Ascending aorta (tissue), 2 donors: Measurements from ENCODE around the gene LMO3. TPM values are rescaled to one million over a fixed set of nuclear protein-coding genes. Genes with fewer than 3 reads are reported as not detected.

Experiments
- DNase-seq, 2 donors: peaks; one replicate each; pipeline ENCODE4 v3.0.0-alpha.2; 2019; ENCODE audit warnings: low spot score in 2 of 2
- H3K27ac ChIP-seq, 2 donors: fragments of 200-600 bp; sonication (generic); one replicate each; pipeline ENCODE4 v1.5.1; 2016 to 2017; ENCODE audit warnings: mild to moderate bottlenecking in 1 of 2
- H3K27me3 ChIP-seq: fragments of 200-600 bp; sonication (generic); one replicate; pipeline ENCODE4 v1.5.1; 2017
- H3K36me3 ChIP-seq, 2 donors: fragments of 200-600 bp; sonication (generic); one replicate each; pipeline ENCODE4 v1.5.1; 2016
- H3K4me1 ChIP-seq, 2 donors: fragments of 200-600 bp; sonication (generic); one replicate each; pipeline ENCODE4 v1.5.1; 2016 to 2017; ENCODE audit warnings: mild to moderate bottlenecking in 1 of 2
- H3K4me3 ChIP-seq, 2 donors: fragments of 200-600 bp; sonication (generic); one replicate each; pipeline ENCODE4 v1.5.1; 2016 to 2017; ENCODE audit warnings: mild to moderate bottlenecking in 1 of 2
- H3K9me3 ChIP-seq, 2 donors: fragments of 200-600 bp; sonication (generic); one replicate each; pipeline ENCODE4 v1.5.1; 2016
- intact Hi-C: fragments of 100-400 bp; cut with DNase I; formaldehyde crosslinking; loops from one replicate; pipeline ENCODE4 v1.15.1; 2023
- total RNA-seq: library from RNA; depleted of rRNA; stranded (reverse); fragments of >200 nt; gene quantifications from one replicate; pipeline ENCODE4 v1.1.0, GENCODE V29; 2016
- TF ChIP-seq, protein P1 (sequence below), 3 experiments: fragments of 200-600 bp in 2 of 3; fragments of 450-650 bp in 1 of 3; sonication (generic) in 2 of 3; IDR thresholded peaks; one replicate each; pipeline ENCODE4 v1.5.1; 2016 to 2019; ENCODE audit warnings: antibody characterized with exemption in 3 of 3, mild to moderate bottlenecking in 1 of 3, moderate library complexity in 1 of 3

The LMO3 gene
- total RNA-seq, 1 donor from 2014 or later, result 20.2 TPM

DNA sequence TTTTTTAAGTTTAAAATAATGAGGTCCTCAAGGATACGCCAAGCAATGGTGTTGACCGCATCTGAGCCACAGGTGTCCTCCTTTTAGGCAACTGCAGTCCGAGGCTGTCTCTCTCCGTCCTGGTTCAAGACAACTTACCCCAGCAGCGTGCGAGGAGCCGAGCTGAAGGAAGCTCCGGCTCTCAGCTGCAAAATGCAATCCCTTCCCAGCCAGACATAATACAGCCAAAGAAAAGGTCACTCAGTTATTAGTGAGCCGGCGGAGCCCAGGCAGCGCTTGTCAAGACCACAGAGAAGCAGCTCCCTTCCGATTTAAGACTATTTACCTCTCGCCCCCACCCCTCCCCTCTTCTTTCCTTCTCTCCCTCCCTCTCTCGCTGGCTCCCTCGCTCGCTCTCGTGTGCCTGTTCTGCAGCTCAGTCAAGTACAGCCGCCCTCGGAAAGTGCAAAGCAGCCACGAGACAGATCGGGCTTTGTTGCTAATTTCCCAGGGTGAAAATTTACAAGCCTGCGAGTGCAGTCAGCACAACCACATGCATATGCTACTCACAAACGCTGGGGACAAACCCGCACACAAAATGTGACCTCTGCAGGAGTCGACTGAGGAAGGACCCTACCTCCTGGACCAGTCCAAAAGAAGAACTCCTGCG lies 363 bp upstream of the LMO3 start:
- H3K4me3 ChIP-seq, result peak overlapping the region; percentile 63 to 67
- H3K27ac ChIP-seq, result peak overlapping the region; percentile 59 to 83
- TF ChIP-seq, protein P1, sequence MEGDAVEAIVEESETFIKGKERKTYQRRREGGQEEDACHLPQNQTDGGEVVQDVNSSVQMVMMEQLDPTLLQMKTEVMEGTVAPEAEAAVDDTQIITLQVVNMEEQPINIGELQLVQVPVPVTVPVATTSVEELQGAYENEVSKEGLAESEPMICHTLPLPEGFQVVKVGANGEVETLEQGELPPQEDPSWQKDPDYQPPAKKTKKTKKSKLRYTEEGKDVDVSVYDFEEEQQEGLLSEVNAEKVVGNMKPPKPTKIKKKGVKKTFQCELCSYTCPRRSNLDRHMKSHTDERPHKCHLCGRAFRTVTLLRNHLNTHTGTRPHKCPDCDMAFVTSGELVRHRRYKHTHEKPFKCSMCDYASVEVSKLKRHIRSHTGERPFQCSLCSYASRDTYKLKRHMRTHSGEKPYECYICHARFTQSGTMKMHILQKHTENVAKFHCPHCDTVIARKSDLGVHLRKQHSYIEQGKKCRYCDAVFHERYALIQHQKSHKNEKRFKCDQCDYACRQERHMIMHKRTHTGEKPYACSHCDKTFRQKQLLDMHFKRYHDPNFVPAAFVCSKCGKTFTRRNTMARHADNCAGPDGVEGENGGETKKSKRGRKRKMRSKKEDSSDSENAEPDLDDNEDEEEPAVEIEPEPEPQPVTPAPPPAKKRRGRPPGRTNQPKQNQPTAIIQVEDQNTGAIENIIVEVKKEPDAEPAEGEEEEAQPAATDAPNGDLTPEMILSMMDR (IDR thresholded peaks at IDR 0.05), result no peak
- intact Hi-C loops, result loop anchor here (2.0 kb wide), 1 partner anchor 20 kb away; no protein-coding TSS in a partner anchor
- H3K4me1 ChIP-seq, result peaks cover 0 to 7% of the 10 kb centered on the region in 2 donors
- DNase-seq, result no peak
- no peaks in the 10 kb centered on the region for H3K36me3 ChIP-seq
- no peaks in the 10 kb centered on the region for H3K27me3 ChIP-seq
- H3K9me3 ChIP-seq, result no peaks in the 10 kb centered on the region

DNA sequence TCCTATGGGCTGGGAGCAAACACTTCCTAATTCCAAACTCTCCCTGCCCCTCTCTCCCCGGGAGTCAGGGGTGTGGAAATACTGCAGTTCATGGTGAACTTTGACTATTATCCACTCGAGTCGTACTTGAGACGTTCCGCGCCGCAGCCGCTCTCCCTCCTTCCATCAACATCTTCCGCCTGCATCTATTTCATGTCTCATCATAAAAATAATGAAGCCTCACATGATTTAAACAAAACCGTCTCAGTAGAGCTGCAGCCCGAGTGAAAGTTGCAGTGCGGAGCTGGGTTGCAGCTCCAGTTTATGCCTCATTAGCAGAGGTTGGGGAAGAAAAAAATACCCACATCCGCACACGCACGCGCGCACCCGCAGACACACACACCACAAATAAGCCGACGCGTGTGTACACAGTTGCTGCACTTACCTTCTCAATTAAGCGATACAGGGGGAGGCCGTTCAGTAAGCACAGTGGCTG lies 283 bp downstream of the LMO3 start:
- TF ChIP-seq, protein P1 (IDR thresholded peaks at IDR 0.05), result no peak
- intact Hi-C loops, result loop anchor here (2.0 kb wide), 1 partner anchor 19 kb away; no protein-coding TSS in a partner anchor
- Histone ChIP-seq H3K27me3 (no peaks in the 10 kb centered on the region), H3K9me3 (no peaks in the 10 kb centered on the region), H3K36me3 (no peaks in the 10 kb centered on the region), H3K27ac (peak overlapping the region; percentile 59 to 83), H3K4me3 (peak overlapping the region; percentile 63 to 67), H3K4me1 (peaks cover 0 to 7% of the 10 kb centered on the region in 2 donors)
- DNase-seq, result no peak

DNA sequence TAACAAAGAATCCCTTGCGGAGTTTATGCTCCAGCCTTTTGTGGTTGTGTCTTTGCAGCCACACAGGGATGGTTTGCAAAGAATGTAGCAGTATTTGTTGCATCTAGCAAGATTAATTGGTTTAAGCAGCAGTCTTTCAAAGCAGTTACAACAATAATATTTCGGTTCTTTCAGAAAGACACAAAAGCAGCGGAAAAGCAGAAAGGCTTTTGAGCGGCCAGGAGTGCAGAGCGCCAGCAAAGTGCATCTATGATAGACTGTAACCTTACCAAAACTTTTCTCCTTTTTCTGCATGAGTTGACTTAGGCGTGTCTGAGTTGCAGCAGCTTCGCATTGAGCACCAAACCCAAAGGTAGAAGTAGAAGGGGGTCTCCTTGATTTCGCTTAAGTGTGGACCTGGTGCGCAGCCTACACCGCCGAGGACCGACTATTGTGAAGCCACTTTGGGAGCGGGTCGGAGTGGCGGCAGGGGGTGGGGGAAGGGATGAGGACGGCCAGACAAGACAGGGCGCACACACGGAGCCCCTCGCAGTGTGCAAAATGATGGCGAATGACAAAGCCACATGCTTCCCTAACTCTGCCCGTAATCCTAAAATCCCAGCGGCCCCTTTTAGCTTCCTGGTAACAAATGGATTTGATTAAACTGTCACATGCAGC lies 1.2 kb downstream of the LMO3 start:
- peak overlapping the region; percentile 63 to 67 for H3K4me3 ChIP-seq
- no peak for DNase-seq
- no peaks in the 10 kb centered on the region for H3K9me3 ChIP-seq
- peaks cover 0 to 7% of the 10 kb centered on the region in 2 donors for H3K4me1 ChIP-seq
- TF ChIP-seq, protein P1 (IDR thresholded peaks at IDR 0.05), result no peak
- no peaks in the 10 kb centered on the region for H3K36me3 ChIP-seq
- intact Hi-C loops, result no loop called here
- H3K27ac ChIP-seq, result peak overlapping the region; percentile 59 to 83
- no peaks in the 10 kb centered on the region for H3K27me3 ChIP-seq

DNA sequence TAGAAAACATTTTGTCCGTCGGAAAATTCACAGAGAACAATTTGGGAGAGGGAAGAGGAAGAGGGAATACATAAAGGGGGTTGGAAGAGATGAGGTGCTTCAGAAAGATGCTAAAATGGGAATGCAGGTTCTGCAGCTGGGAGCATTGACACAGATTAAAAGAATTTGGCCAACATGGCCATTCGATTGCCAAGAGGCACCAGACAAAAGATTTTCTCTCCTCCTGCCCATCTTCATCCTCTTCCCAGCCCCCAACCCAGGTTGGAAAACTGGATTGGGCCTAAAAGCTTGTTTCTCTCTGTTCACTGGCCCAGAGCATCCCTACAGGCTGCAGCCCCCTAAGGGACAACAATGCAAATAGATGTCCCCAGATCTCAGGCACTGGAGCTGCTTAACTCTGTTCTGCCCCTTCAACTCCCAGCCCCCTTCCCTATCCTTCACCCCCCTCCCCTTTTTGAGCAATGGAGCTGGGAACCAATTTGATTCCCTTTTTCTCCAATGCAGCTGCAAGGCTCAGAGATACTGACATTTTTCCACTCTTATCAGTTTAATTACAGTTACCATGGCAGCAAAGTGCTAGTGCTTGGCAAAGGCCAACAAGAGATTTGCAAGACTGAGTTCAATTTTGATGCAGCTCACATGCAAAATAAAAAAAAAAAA lies 1.9 kb downstream of the LMO3 start:
- DNase-seq, result no peak
- peaks cover 0 to 7% of the 10 kb centered on the region in 2 donors for H3K4me1 ChIP-seq
- TF ChIP-seq, protein P1 (IDR thresholded peaks at IDR 0.05), result no peak
- H3K36me3 ChIP-seq, result no peaks in the 10 kb centered on the region
- H3K27me3 ChIP-seq, result no peaks in the 10 kb centered on the region
- peak overlapping the region in 1 of 2 donors; percentile 67 for H3K4me3 ChIP-seq
- intact Hi-C loops, result no loop called here
- H3K27ac ChIP-seq, result peak overlapping the region; percentile 27 to 44
- H3K9me3 ChIP-seq, result no peaks in the 10 kb centered on the region

DNA sequence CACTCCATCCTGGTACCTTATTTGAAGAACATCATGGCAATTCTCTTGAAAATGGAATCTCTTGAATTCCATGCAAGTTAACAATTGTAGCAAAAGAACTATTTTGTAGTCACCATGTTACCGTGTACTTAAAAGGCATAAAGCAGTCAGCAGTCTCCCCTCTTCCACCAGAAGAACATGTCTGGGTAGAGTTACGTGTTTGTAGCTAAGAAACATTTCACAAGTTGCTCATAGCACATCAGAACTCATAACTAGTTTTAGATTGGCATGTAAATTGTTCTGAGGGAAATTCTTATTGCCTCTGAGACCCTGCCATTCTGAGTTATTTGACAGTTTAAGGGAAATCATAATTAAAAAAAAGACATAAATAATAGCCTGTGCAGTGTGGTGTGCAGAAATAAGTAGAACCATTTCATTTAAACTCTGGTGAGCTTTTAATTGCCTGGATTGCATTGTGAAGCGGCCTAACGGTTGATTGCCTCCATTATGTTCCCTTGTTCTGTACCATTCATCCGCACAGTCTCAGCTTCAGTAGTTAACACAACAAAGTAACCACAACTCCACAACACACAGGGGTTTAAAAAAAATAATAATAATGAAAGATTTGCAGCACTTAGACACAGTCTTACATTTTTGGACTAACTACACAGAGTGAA lies 2.6 kb downstream of the LMO3 start:
- Histone ChIP-seq H3K4me3 (peak overlapping the region in 1 of 2 donors; percentile 67), H3K4me1 (peaks cover 0 to 6% of the 10 kb centered on the region in 2 donors), H3K36me3 (no peaks in the 10 kb centered on the region), H3K9me3 (no peaks in the 10 kb centered on the region), H3K27ac (peak overlapping the region; percentile 27 to 44), H3K27me3 (no peaks in the 10 kb centered on the region)
- TF ChIP-seq, protein P1 (IDR thresholded peaks at IDR 0.05), result no peak
- intact Hi-C loops, result no loop called here
- no peak for DNase-seq
